Spleen (tissue), 11 donors: ENCODE results near the gene ADAMTS4. TPM values are rescaled to one million over a fixed set of nuclear protein-coding genes. Genes with fewer than 3 reads are reported as not detected.

Experiments used
- DNase-seq: peaks from one replicate; pipeline ENCODE4 v3.0.0-alpha.2; 2020
- H3K27ac ChIP-seq, 8 donors: fragments of 200-600 bp; sonication (generic) in 7 of 8; 1 replicate in 4 of 8; 2 replicates in 4 of 8; pipeline versions ENCODE4 v1.5.0 to v1.8.0; 2016 to 2021; ENCODE audit warnings: inconsistent platforms in 4 of 8, mild to moderate bottlenecking in 4 of 8, moderate library complexity in 1 of 8
- H3K27me3 ChIP-seq, 7 donors: fragments of 200-600 bp; sonication (generic) in 6 of 7; replicated peaks in 1 of 7; 1 replicate in 4 of 7; 2 replicates in 3 of 7; pipeline versions ENCODE4 v1.5.0 to v1.8.0; 2016 to 2021; ENCODE audit warnings: inconsistent platforms in 3 of 7, mild to moderate bottlenecking in 1 of 7
- H3K36me3 ChIP-seq, 6 donors: fragments of 200-600 bp; sonication (generic) in 5 of 6; 1 replicate in 4 of 6; 2 replicates in 2 of 6; pipeline versions ENCODE4 v1.5.0 to v1.8.0; 2016 to 2021; ENCODE audit warnings: inconsistent platforms in 2 of 6
- H3K4me1 ChIP-seq, 6 donors: fragments of 200-600 bp; sonication (generic) in 5 of 6; 1 replicate in 3 of 6; 2 replicates in 3 of 6; pipeline versions ENCODE4 v1.5.0 to v1.8.0; 2016 to 2021; ENCODE audit warnings: inconsistent platforms in 3 of 6
- H3K4me3 ChIP-seq, 8 donors: fragments of 200-600 bp; sonication (generic) in 7 of 8; 1 replicate in 4 of 8; 2 replicates in 4 of 8; pipeline versions ENCODE4 v1.5.0 to v1.8.0; 2016 to 2021; ENCODE audit warnings: inconsistent platforms in 4 of 8, mild to moderate bottlenecking in 4 of 8, moderate library complexity in 2 of 8
- H3K9me3 ChIP-seq, 8 donors: fragments of 200-600 bp; sonication (generic) in 7 of 8; 1 replicate in 4 of 8; 2 replicates in 4 of 8; pipeline versions ENCODE4 v1.5.0 to v1.8.0; 2016 to 2021; ENCODE audit warnings: inconsistent platforms in 4 of 8
- POLR2A ChIP-seq, 3 donors: fragments of 450-650 bp; IDR thresholded peaks; one replicate each; pipeline ENCODE4 v1.5.1; 2017; ENCODE audit warnings: antibody characterized with exemption in 3 of 3, mild to moderate bottlenecking in 1 of 3
- POLR2AphosphoS5 ChIP-seq, 3 donors: sonication (generic); formaldehyde crosslinking; IDR thresholded peaks; one replicate each; pipeline ENCODE4 v1.5.1; 2017; ENCODE audit warnings: antibody characterized with exemption in 3 of 3
- WGBS, 5 donors: extraction: QIAGEN DNeasy Blood & Tissue Kit in 3 of 5; methylation state at CpG; one replicate each; pipeline versions ENCODE4 v1.1.5 to v1.1.7; 2013 to 2018; 5-methylcytosine and 5-hydroxymethylcytosine counted together
- intact Hi-C: fragments of 100-400 bp; cut with DNase I; formaldehyde crosslinking; loops from one replicate; pipeline ENCODE4 v1.15.0; 2023; ENCODE audit warnings: low total_unique reads
- polyA plus RNA-seq, 3 donors: library from polyadenylated mRNA; stranded (reverse); fragments of 200-250 nt; gene quantifications; one replicate each; pipeline ENCODE4 v1.2.1, GENCODE V29; 2013
- total RNA-seq, 7 donors: library from RNA; depleted of rRNA in 3 of 7; stranded (reverse); fragments of >200 nt in 3 of 7; fragmentation: NEBNext Ultra II Directional in 4 of 7; extraction: Animal tissue kit (Norgen Biotek cat#: 25700) in 4 of 7; gene quantifications; one replicate each; pipeline versions ENCODE4 v1.1.0 to v1.2.1, GENCODE V29; 2016 to 2021
- TF ChIP-seq, protein P1 (sequence below), 11 experiments: fragments of 200-600 bp in 7 of 11; fragments of 450-650 bp in 4 of 11; sonication (generic) in 4 of 11; IDR thresholded peaks in 8 of 11; conservative IDR thresholded peaks in 3 of 11; 1 replicate in 7 of 11; 2 replicates in 4 of 11; pipeline versions ENCODE4 v1.4.0 to v1.8.0; 2016 to 2021; ENCODE audit warnings: antibody characterized with exemption in 11 of 11, inconsistent platforms in 4 of 11, mild to moderate bottlenecking in 1 of 11
- donor health status: healthy with polysubstance abuse.
- donor health status: DM: no; HTN: no; CAD: no; lungs with moderate emphysema.
- donor health status: DM: no; HTN: no; CAD: no.
- donor health status: Bipolar disorder and iron deficiency.
- donor health status: healthy.
- donor health status: DM: no; HTN: no; CAD: no.
- donor health status: DM: yes; HTN: yes; CAD: no.

Gene ADAMTS4
- total and polyA plus RNA-seq, 10 donors: 0.26 to 37.8 (median 4.0) TPM

GRCh38 chr1:161168906-161169305 is 29.9 kb downstream of the ADAMTS4 start:
- no peak overlapping the region for H3K4me3 ChIP-seq
- no peak overlapping the region for H3K27ac ChIP-seq
- peaks cover 7 to 58% (median 37%) of the 10 kb centered on the region in 6 donors for H3K4me1 ChIP-seq
- WGBS, 5 donors: 93 to 98% (median 94%) methylated on average over 7 to 9 of the region's 9 CpGs
- peaks cover 5 to 68% (median 53%) of the 10 kb centered on the region in 6 donors for H3K36me3 ChIP-seq
- no peak for TF ChIP-seq POLR2A (IDR thresholded peaks at IDR 0.05)
- peak in 2 of 3 donors; percentile 8 to 11 for TF ChIP-seq POLR2AphosphoS5 (IDR thresholded peaks at IDR 0.05)
- no peaks in the 10 kb centered on the region for H3K27me3 ChIP-seq
- intact Hi-C loops: no loop called here
- DNase-seq: peak; percentile 41
- no peaks in the 10 kb centered on the region for H3K9me3 ChIP-seq

- intact Hi-C loops: no loop called here
- Histone ChIP-seq H3K27me3 (no peaks in the 10 kb centered on the region), H3K36me3 (peaks cover 5 to 68% (median 49%) of the 10 kb centered on the region in 6 donors), H3K4me1 (peaks cover 7 to 52% (median 34%) of the 10 kb centered on the region in 6 donors), H3K9me3 (no peaks in the 10 kb centered on the region), H3K4me3 (peak overlapping the region; percentile 44 to 95 (median 77)), H3K27ac (peak overlapping the region; percentile 87 to 92 (median 88))
- WGBS, 5 donors: 9 to 12% (median 10%) methylated on average over 28 to 33 of the region's 33 CpGs
- TF ChIP-seq POLR2AphosphoS5 (IDR thresholded peaks at IDR 0.05) (no peak), POLR2A (IDR thresholded peaks at IDR 0.05) (no peak)
- TF ChIP-seq, protein P1, sequence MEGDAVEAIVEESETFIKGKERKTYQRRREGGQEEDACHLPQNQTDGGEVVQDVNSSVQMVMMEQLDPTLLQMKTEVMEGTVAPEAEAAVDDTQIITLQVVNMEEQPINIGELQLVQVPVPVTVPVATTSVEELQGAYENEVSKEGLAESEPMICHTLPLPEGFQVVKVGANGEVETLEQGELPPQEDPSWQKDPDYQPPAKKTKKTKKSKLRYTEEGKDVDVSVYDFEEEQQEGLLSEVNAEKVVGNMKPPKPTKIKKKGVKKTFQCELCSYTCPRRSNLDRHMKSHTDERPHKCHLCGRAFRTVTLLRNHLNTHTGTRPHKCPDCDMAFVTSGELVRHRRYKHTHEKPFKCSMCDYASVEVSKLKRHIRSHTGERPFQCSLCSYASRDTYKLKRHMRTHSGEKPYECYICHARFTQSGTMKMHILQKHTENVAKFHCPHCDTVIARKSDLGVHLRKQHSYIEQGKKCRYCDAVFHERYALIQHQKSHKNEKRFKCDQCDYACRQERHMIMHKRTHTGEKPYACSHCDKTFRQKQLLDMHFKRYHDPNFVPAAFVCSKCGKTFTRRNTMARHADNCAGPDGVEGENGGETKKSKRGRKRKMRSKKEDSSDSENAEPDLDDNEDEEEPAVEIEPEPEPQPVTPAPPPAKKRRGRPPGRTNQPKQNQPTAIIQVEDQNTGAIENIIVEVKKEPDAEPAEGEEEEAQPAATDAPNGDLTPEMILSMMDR (IDR thresholded peaks at IDR 0.05 in 8 of 11, conservative IDR thresholded peaks at IDR 0.05 in 3 of 11): no peak
- peak; percentile 86 for DNase-seq
Observed at GRCh38 chr1:161166669-161167548, 31.9 kb downstream of the ADAMTS4 start.

- H3K9me3 ChIP-seq: no peaks in the 10 kb centered on the region
- no peaks in the 10 kb centered on the region for H3K27me3 ChIP-seq
- H3K4me3 ChIP-seq: peak within 1 kb of the TSS; percentile 44 to 95 (median 77)
- H3K4me1 ChIP-seq: peaks cover 15 to 59% (median 43%) of the 10 kb centered on the region in 6 donors
- TF ChIP-seq, protein P1 (IDR thresholded peaks at IDR 0.05 in 8 of 11, conservative IDR thresholded peaks at IDR 0.05 in 3 of 11): peak in 10 of 11 experiments; percentile 14 to 59 (median 46)
- peak in 1 of 3 donors; percentile 26 for TF ChIP-seq POLR2A (IDR thresholded peaks at IDR 0.05)
- peak; percentile 87 to 94 (median 89) for TF ChIP-seq POLR2AphosphoS5 (IDR thresholded peaks at IDR 0.05)
- WGBS, 5 donors: 0 to 1% (median 0%) methylated on average over 33 to 54 of the region's 54 CpGs
- DNase-seq: peak; percentile 98
- intact Hi-C loops: no loop called here
- H3K36me3 ChIP-seq: peaks cover 0 to 68% (median 42%) of the 10 kb centered on the region in 6 donors
- peak within 1 kb of the TSS; percentile 87 to 92 (median 88) for H3K27ac ChIP-seq
Observed at GRCh38 chr1:161165742-161166668, 32.8 kb downstream of the ADAMTS4 start, which contains the start of gene PPOX. TSS of gene PPOX (plus strand) at chr1:161166426. CDS start at chr1:161166848, 422 bp downstream.

- TF ChIP-seq POLR2AphosphoS5 (IDR thresholded peaks at IDR 0.05) (no peak), POLR2A (IDR thresholded peaks at IDR 0.05) (no peak)
- TF ChIP-seq, protein P1 (IDR thresholded peaks at IDR 0.05 in 8 of 11, conservative IDR thresholded peaks at IDR 0.05 in 3 of 11): no peak
- intact Hi-C loops: no loop called here
- 68 to 75% (median 71%) methylated on average over 14 of the region's 14 CpGs for WGBS, 5 donors
- peaks cover 0 to 63% (median 32%) of the 10 kb centered on the region in 6 donors for H3K36me3 ChIP-seq
- peak overlapping the region; percentile 87 to 92 (median 88) for H3K27ac ChIP-seq
- H3K9me3 ChIP-seq: no peaks in the 10 kb centered on the region
- H3K27me3 ChIP-seq: no peaks in the 10 kb centered on the region
- peak; percentile 71 for DNase-seq
- peak overlapping the region in 6 of 8 donors; percentile 64 to 95 (median 81) for H3K4me3 ChIP-seq
- peaks cover 24 to 68% (median 53%) of the 10 kb centered on the region in 6 donors for H3K4me1 ChIP-seq
Observed at GRCh38 chr1:161164901-161165610, 33.8 kb downstream of the ADAMTS4 start.
